ENCODE measurements around the gene GGT7. TPM values are rescaled to one million over a fixed set of nuclear protein-coding genes. Genes with fewer than 3 reads are reported as not detected.

Gene GGT7
- total RNA-seq, 4 donors from 2014 or later = 24.1 to 41.1 (median 37.6) TPM

GRCh38 chr20:34871320-34871926, 1.2 kb downstream of the GGT7 start:
- 96% methylated on average over 7 of the region's 7 CpGs for WGBS, 2 donors
- Histone ChIP-seq H3K27ac (no peak overlapping the region), H3K9me3 (no peaks in the 10 kb centered on the region), H3K4me3 (replicated peaks in 1 of 3) (no peak overlapping the region), H3K36me3 (no peaks in the 10 kb centered on the region), H3K4me1 (peaks cover 14 to 20% of the 10 kb centered on the region in 2 donors), H3K27me3 (no peaks in the 10 kb centered on the region)
- TF ChIP-seq CTCF (IDR thresholded peaks at IDR 0.05) (no peak), POLR2A (IDR thresholded peaks at IDR 0.05) (no peak)
- intact Hi-C loops (cut with DNase I) = loop anchor here (5.0 to 10.0 kb wide), 2 partner anchors 86 to 223 kb away; partner anchors contain the start of genes GSS, MYH7B and TRPC4AP
- no peak for DNase-seq

DNA sequence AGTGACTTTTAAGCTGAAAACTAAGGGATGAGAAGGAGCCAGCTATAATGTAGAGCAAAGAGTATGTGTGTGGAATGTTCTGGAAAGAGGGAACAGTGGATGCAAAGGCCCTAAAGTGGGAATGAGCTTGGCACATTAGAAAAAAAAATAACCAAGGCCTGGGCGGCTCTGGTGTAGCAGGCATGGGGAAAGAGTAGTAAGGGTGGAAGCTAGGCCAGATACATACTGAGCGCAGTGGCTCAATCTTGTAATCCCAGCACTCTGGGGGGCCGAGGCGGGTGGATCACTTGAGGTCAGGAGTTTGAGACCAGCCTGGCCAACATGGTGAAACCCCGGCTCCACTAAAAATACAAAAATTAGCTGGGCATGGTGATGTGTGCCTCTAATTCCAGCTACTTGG, 8.4 kb downstream of the GGT7 start:
- no peak overlapping the region for H3K27ac ChIP-seq
- no peak for DNase-seq

GRCh38 chr20:34863421-34863965, 9.2 kb downstream of the GGT7 start:
- intact Hi-C loops (cut with DNase I) = no loop called here
- WGBS, 2 donors = 66 to 75% methylated on average over 21 to 23 of the region's 32 CpGs
- TF ChIP-seq CTCF (IDR thresholded peaks at IDR 0.05) = no peak
- no peak for TF ChIP-seq POLR2A (IDR thresholded peaks at IDR 0.05)
- Histone ChIP-seq H3K4me1 (no peaks in the 10 kb centered on the region), H3K27me3 (no peaks in the 10 kb centered on the region), H3K9me3 (no peaks in the 10 kb centered on the region), H3K36me3 (peaks cover 0 to 1% of the 10 kb centered on the region in 2 donors), H3K4me3 (replicated peaks in 1 of 3) (no peak overlapping the region), H3K27ac (no peak overlapping the region)
- no peak for DNase-seq

More for the DNA sequence above, 8.4 kb downstream of the GGT7 start:
- no peak overlapping the region for H3K4me3 ChIP-seq (replicated peaks in 1 of 3)
- no peaks in the 10 kb centered on the region for H3K36me3 ChIP-seq
- TF ChIP-seq CTCF (IDR thresholded peaks at IDR 0.05) (no peak), POLR2A (IDR thresholded peaks at IDR 0.05) (no peak)
- no peaks in the 10 kb centered on the region for H3K4me1 ChIP-seq
- no peaks in the 10 kb centered on the region for H3K9me3 ChIP-seq
- WGBS, 2 donors = 95 to 97% methylated on average over 5 of the region's 5 CpGs
- H3K27me3 ChIP-seq = no peaks in the 10 kb centered on the region
- intact Hi-C loops (cut with DNase I) = no loop called here

DNA sequence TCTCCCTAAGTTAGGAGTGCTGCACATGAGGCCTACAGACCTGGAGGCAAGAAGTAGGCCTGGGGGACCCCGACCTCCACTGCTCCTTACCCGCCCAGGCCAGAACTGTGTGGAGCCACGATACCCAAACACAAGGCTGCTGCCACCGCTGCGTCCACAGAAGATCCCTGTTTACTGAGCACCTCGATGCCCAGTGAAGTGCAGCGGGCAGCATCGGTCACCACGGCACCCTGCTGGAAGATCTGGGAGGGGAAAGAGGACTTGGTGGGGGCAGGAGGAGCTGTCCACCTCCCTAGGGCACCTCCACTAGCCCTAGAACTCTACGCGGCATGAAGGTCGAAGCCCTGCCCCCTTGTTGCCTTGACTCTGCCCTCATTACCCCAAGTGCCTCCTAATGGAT, 9.9 kb downstream of the GGT7 start:
- no peak for DNase-seq
- H3K9me3 ChIP-seq = no peaks in the 10 kb centered on the region
- intact Hi-C loops (cut with DNase I) = no loop called here
- no peaks in the 10 kb centered on the region for H3K27me3 ChIP-seq
- H3K36me3 ChIP-seq = peaks cover 0 to 4% of the 10 kb centered on the region in 2 donors
- TF ChIP-seq CTCF (IDR thresholded peaks at IDR 0.05) (no peak), POLR2A (IDR thresholded peaks at IDR 0.05) (no peak)
- no peak overlapping the region for H3K27ac ChIP-seq
- no peak overlapping the region for H3K4me3 ChIP-seq (replicated peaks in 1 of 3)
- WGBS, 2 donors = 89 to 92% methylated on average over 12 of the region's 12 CpGs
- no peaks in the 10 kb centered on the region for H3K4me1 ChIP-seq

DNA sequence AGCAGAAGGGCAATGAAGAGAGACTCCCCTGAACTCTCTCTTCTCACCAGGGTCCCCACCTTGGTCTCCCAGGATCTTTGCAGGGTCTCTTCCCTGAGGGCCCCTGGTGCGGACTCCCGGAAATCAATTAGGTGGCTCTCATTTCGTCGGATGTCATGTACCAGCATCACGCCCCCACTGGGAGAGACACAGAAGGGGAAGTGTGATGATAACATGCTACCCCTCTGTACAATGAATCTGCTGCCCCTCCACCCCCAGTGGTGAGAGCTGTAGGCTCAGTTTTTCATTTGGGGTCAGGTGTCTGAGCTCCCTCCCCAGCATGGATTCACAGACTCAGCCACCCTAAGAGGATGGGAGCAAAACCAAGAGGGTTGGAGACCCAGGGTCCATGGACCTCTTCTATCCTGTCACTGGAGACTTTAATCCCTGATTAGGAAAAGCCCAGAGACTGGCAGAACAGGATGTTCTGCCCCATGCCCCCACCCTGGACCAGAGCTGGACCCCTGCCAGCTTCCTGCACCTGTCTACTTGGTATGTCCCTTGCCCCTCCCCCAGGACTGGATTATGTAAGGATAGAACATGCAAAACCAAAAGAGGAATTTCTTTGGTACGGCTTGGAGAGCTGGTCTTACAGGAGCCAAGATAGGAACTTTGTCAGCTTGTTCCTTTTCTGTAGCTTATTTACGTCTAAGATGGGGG, 11.1 kb downstream of the GGT7 start:
- intact Hi-C loops (cut with DNase I) = no loop called here

More for the DNA sequence above, 11.1 kb downstream of the GGT7 start:
- Histone ChIP-seq H3K36me3 (peaks cover 0 to 4% of the 10 kb centered on the region in 2 donors), H3K27me3 (no peaks in the 10 kb centered on the region), H3K4me1 (no peaks in the 10 kb centered on the region), H3K27ac (no peak overlapping the region), H3K9me3 (no peaks in the 10 kb centered on the region), H3K4me3 (replicated peaks in 1 of 3) (no peak overlapping the region)
- 85 to 87% methylated on average over 7 of the region's 7 CpGs for WGBS, 2 donors
- no peak for TF ChIP-seq CTCF (IDR thresholded peaks at IDR 0.05)
- no peak for TF ChIP-seq POLR2A (IDR thresholded peaks at IDR 0.05)
- DNase-seq = peak; percentile 40 to 56
